K562 treated with DMSO at 1 percent for 24 hours (cell line): Measurements from ENCODE around the gene GATAD2B. TPM values are rescaled to one million over a fixed set of nuclear protein-coding genes. Genes with fewer than 3 reads are reported as not detected.

Source experiments
- total RNA-seq: library from RNA; unstranded; fragments of 300-600 nt; gene quantifications from 2 replicates; pipeline ENCODE4 v1.2.3, GENCODE V29; 2022; ENCODE audit warnings: low read depth; ENCODE audit not compliant: insufficient read depth

Gene GATAD2B
- total RNA-seq = 11.7 and 12.7 TPM in 2 replicates

GRCh38 chr1:153922972-153923925, at the start of gene GATAD2B:
Gene GATAD2B (minus strand): TSS chr1:153922972. CDS start chr1:153828347, 94,625 bp downstream.

GRCh38 chr1:153967107-153967999, 44.6 kb upstream of the GATAD2B start, which contains the start of gene CREB3L4:
Gene CREB3L4 (plus strand): TSS chr1:153967902. CDS start chr1:153968526, 624 bp downstream.

DNA sequence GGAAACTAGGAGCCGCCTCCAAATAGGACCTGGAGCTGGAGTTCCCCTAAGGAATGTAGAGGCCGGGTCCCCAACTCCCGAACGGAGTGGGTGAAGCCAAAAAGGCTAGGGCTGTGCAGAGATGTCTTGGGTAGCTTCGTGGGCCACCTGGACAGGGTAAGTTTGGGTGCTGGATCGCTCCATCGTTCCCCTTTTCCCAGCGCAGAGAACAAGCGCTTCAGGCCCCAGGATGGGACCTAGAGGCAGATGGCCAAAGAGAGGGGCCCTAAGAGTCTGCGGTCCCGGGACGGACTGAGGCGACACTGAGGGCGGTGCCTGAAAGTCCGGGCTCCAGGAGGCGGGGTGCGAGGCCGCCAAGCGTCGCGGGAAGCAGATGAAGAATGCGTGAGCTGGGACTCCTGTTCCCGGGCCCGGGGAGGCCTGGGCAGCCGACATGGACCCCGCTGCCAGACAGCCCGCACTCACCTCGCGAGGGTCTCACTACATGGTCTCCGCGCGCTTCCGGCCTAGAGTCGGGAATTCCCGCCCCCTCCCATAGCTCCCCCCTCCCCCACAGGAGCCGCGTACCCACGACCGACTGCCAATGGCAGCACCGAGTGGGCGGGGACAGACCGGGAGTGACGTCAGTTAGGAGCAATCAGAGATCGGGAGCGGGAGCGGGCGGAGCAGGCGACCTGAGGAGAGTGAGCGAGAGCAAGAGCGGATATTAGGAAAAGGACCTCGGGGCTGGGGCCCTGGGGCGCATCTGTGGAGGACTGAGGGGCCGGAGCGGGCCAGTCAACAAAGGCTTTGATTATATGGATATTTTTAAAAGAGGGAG, 40.5 kb upstream of the GATAD2B start, which contains the start of gene SLC39A1:
Gene SLC39A1 (minus strand): TSS at position 508 of the 820 bp plus-strand sequence. CDS start 822 bp downstream, outside the sequence.

GRCh38 chr1:153958111-153958960, 35.6 kb upstream of the GATAD2B start, which contains the start of gene CRTC2:
Gene CRTC2 (minus strand): TSS chr1:153958612. CDS start chr1:153958497, 115 bp downstream.

DNA sequence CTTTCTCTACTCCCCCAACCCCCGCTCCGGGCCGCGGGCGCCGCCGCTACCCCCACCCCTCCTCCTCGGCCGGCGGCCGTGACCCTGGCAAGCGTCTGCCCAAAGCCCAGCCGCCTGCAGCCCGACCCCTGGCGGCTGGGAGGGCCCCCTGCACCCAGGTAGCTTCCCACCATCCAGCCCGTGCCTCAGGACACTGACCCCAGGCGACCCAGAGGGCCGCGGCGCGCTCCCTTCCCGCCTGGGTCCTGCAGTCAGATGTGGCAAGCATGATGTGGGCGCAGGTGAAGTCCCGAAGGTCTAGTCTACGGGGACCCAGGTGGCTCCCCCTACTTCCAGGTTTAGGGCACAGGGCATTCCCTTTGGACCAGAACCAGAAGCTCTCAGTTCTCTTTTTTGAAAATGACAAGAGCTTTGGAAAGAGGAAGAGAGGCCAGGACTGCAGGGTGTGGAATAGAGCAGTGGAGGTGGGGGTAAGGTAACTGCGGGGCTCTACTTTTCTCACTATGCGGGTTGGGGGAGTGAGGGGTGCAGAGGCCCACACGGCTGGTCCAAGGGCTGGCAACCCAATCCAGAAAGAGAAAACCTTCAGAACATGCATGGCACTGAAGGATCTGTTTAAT, 24.0 kb upstream of the GATAD2B start, which contains the start of gene DENND4B:
Gene DENND4B (minus strand): TSS at position 97 of the 620 bp plus-strand sequence. CDS start 2,344 bp downstream, outside the sequence.

GRCh38 chr1:153774780-153775457, 147.9 kb downstream of the GATAD2B start, which contains the start of gene SLC27A3:
Gene SLC27A3 (plus strand): TSS chr1:153775407. CDS start chr1:153775498, 91 bp downstream.

Other genes with a start within 250 kb of the GATAD2B start
- not detected in 2 replicates for gene NPR1, start 244.3 kb downstream of the GATAD2B start, total RNA-seq
- gene INTS3, start 194.9 kb downstream of the GATAD2B start, total RNA-seq = 28.2 and 29.5 TPM in 2 replicates
- gene SLC27A3, start 147.6 kb downstream of the GATAD2B start, total RNA-seq = 9.0 and 9.3 TPM in 2 replicates
- 45.6 and 46.2 TPM in 2 replicates for gene DENND4B, start 23.7 kb upstream of the GATAD2B start, total RNA-seq
- gene CRTC2, start 35.6 kb upstream of the GATAD2B start, total RNA-seq = 35.6 and 35.8 TPM in 2 replicates
- gene SLC39A1, start 40.6 kb upstream of the GATAD2B start, total RNA-seq = 84.3 and 86.0 TPM in 2 replicates
- gene CREB3L4, start 44.9 kb upstream of the GATAD2B start, total RNA-seq = 24.5 and 25.3 TPM in 2 replicates
- gene JTB, start 54.7 kb upstream of the GATAD2B start, total RNA-seq = 248 and 249 TPM in 2 replicates
- gene RAB13, start 63.4 kb upstream of the GATAD2B start, total RNA-seq = 144 TPM in 2 replicates
- 13,435 and 13,488 TPM in 2 replicates for gene RPS27, start 67.8 kb upstream of the GATAD2B start, total RNA-seq
- not detected in 2 replicates for gene NUP210L, start 232.1 kb upstream of the GATAD2B start, total RNA-seq